Hepatocyte (in vitro differentiated cells): Measurements from ENCODE around the gene BORCS8. TPM values are rescaled to one million over a fixed set of nuclear protein-coding genes. Genes with fewer than 3 reads are reported as not detected.

ENCODE experiments used
- DNase-seq: peaks from one replicate; pipeline ENCODE4 v3.0.0-alpha.2; 2016; ENCODE audit warnings: low spot score
- H2AFZ ChIP-seq: fragments of 200-600 bp; sonication (generic); 2 replicates; pipeline ENCODE4 v1.6.0; 2016; ENCODE audit warnings: antibody characterized with exemption, mild to moderate bottlenecking
- H3K27ac ChIP-seq: fragments of 200-600 bp; sonication (generic); 2 replicates; pipeline ENCODE4 v1.5.1; 2016; ENCODE audit warnings: mild to moderate bottlenecking
- H3K27me3 ChIP-seq: fragments of 200-600 bp; sonication (generic); 2 replicates; pipeline ENCODE4 v1.6.1; 2016
- H3K36me3 ChIP-seq: fragments of 200-600 bp; sonication (generic); replicated peaks from 2 replicates; pipeline ENCODE4 v1.5.1; 2016; ENCODE audit warnings: low read depth; ENCODE audit not compliant: insufficient read depth
- H3K4me1 ChIP-seq: fragments of 200-600 bp; sonication (generic); 2 replicates; pipeline ENCODE4 v1.5.1; 2016; ENCODE audit warnings: mild to moderate bottlenecking, moderate library complexity; ENCODE audit not compliant: insufficient read depth
- H3K4me2 ChIP-seq: fragments of 200-600 bp; sonication (generic); 2 replicates; pipeline ENCODE4 v1.6.0; 2016
- H3K4me3 ChIP-seq: fragments of 200-600 bp; sonication (generic); 2 replicates; pipeline ENCODE4 v1.5.1; 2016; ENCODE audit warnings: mild to moderate bottlenecking
- H3K79me2 ChIP-seq: fragments of 200-600 bp; sonication (generic); 2 replicates; pipeline ENCODE4 v1.6.0; 2017; ENCODE audit warnings: mild to moderate bottlenecking
- H3K9me2 ChIP-seq: fragments of 200-600 bp; sonication (generic); replicated peaks from 2 replicates; pipeline ENCODE4 v1.6.0; 2017; ENCODE audit warnings: mild to moderate bottlenecking; ENCODE audit not compliant: insufficient read depth
- H3K9me3 ChIP-seq: fragments of 200-600 bp; sonication (generic); 2 replicates; pipeline ENCODE4 v1.5.1; 2016; ENCODE audit warnings: low read depth, mild to moderate bottlenecking
- H4K20me1 ChIP-seq: fragments of 200-600 bp; sonication (generic); 2 replicates; pipeline ENCODE4 v1.6.0; 2016; ENCODE audit warnings: mild to moderate bottlenecking; ENCODE audit not compliant: insufficient read depth, poor library complexity, severe bottlenecking
- EZH2 ChIP-seq: fragments of 200-600 bp; sonication (generic); IDR thresholded peaks from 2 replicates; pipeline ENCODE4 v1.6.1; 2016; ENCODE audit warnings: antibody characterized with exemption, mild to moderate bottlenecking, borderline replicate concordance
- EZH2phosphoT487 ChIP-seq: fragments of 200-600 bp; sonication (generic); IDR thresholded peaks from one replicate; pipeline ENCODE4 v1.6.1; 2018; ENCODE audit warnings: antibody characterized with exemption, mild to moderate bottlenecking, low read depth, moderate library complexity; ENCODE audit not compliant: unreplicated experiment, severe bottlenecking
- WGBS: methylation state at CpG from one replicate; pipeline ENCODE4 v1.1.6; 2016; ENCODE audit warnings: low lambda C conversion rate; ENCODE audit errors: missing lambda C conversion rate; 5-methylcytosine and 5-hydroxymethylcytosine counted together
- polyA plus RNA-seq: library from polyadenylated mRNA; unstranded; fragments of >200 nt; fragmentation: Nextera tagmentation; extraction: Ambion mirVana; gene quantifications from 2 replicates; pipeline ENCODE4 v1.2.1, GENCODE V29; 2016
- total RNA-seq: library from RNA; depleted of rRNA; stranded (reverse); fragments of >200 nt; gene quantifications from 2 replicates; pipeline ENCODE4 v1.2.3, GENCODE V29; 2014
- TF ChIP-seq, protein P1 (sequence below): fragments of 200-600 bp; sonication (generic); IDR thresholded peaks from 2 replicates; pipeline ENCODE4 v1.5.1; 2016; ENCODE audit warnings: antibody characterized with exemption, mild to moderate bottlenecking; ENCODE audit not compliant: poor library complexity

Gene BORCS8
- total and polyA plus RNA-seq, 2 experiments from 2014 or later = 13.1 to 25.6 TPM

DNA sequence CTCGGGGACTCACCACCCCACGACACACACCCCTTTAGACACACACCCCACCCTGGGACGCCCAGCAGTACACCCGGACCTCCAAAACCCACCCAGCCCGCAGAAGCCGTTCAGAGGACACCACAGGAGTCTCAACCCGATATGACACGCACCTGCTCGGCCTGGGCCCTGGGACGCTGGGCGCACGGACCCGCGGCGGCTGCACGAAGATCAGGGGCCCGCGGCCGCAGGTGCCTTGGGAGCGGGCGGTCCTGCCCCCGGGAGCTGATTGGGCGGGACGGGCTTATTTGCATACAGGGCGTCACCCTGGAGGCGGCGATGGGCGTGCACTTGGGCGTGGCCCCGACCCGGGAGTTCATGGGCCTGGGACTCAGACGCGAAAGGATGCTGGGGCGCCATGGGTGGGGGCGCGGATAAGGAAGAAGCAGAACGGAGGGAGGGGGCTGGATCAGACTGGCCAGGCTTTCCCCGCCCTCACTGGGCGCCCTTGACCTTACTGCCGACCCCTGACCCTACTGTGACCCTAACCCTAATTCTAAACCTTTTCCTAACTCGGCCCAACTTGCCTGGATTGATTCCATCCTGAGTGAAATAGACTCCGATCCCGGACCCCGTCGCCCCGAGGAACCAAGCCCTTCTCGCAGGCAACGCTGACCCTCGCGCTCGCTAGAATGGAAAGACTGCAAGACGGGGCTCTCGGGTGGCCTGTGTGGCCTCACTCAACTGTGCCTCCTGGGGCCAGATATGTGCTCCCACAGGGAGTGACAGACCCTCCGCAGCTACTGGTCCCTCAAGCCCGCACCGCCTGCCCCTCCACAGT, 21.7 kb downstream of the BORCS8 start, which contains the start of gene MEF2B:
MEF2B (minus strand) TSS at position 211 of the 820 bp plus-strand sequence. CDS start 19,528 bp downstream, outside the sequence.
- Histone ChIP-seq H4K20me1 (no peaks in the 10 kb centered on the region), H3K9me2 (no peaks in the 10 kb centered on the region), H3K4me1 (peaks cover 10% of the 10 kb centered on the region), H3K27ac (no peak within 1 kb of the TSS), H3K36me3 (no peaks in the 10 kb centered on the region), H3K27me3 (no peaks in the 10 kb centered on the region), H3K4me2 (peak within 1 kb of the TSS; percentile 86), H3K4me3 (peak within 1 kb of the TSS; percentile 14), H2AFZ (no peak within 1 kb of the TSS), H3K79me2 (no peaks in the 10 kb centered on the region), H3K9me3 (no peaks in the 10 kb centered on the region)
- DNase-seq = peak; percentile 89
- TF ChIP-seq, protein P1, sequence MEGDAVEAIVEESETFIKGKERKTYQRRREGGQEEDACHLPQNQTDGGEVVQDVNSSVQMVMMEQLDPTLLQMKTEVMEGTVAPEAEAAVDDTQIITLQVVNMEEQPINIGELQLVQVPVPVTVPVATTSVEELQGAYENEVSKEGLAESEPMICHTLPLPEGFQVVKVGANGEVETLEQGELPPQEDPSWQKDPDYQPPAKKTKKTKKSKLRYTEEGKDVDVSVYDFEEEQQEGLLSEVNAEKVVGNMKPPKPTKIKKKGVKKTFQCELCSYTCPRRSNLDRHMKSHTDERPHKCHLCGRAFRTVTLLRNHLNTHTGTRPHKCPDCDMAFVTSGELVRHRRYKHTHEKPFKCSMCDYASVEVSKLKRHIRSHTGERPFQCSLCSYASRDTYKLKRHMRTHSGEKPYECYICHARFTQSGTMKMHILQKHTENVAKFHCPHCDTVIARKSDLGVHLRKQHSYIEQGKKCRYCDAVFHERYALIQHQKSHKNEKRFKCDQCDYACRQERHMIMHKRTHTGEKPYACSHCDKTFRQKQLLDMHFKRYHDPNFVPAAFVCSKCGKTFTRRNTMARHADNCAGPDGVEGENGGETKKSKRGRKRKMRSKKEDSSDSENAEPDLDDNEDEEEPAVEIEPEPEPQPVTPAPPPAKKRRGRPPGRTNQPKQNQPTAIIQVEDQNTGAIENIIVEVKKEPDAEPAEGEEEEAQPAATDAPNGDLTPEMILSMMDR = no peak
- no peak for TF ChIP-seq EZH2
- TF ChIP-seq EZH2phosphoT487 = no peak
- 16% methylated on average over 51 of the region's 56 CpGs for WGBS

DNA sequence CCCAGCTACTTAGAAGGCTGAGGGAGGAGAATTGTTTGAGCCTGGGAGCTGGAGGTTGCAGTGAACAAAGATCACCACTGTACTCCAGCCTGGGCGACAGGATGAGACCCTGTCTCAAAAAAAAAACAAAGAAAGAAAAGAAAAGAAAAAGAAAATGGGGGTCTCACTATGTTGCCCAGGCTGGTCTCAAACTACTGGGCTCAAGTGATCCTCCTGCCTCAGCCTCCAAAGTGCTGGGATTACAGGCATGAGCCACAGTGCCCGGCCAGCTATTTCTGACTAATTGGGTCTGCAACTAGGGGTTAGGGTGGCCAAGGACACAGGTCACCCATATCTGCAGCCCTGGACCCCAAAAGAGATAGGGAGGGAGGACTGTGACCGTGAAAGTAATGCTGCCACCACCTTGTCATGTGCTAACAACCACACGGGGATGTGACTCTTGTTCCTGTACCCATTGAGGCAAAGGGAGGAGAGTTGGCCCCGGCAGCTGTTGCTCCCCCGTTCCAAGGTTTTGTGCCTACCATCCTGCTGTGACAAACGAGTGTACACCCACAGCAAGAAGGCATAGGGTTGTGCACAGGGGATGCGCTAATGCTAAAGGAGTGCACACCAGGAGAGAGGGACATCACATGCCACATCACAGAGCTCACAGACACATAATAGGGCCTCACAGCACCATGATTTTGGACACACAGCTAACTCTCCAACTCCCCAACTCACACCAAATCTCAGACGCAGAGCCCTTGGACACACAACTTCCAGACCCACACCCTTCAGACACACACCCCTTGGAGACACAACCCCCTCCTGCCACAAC, 22.5 kb downstream of the BORCS8 start:
- H3K79me2 ChIP-seq = no peaks in the 10 kb centered on the region

DNA sequence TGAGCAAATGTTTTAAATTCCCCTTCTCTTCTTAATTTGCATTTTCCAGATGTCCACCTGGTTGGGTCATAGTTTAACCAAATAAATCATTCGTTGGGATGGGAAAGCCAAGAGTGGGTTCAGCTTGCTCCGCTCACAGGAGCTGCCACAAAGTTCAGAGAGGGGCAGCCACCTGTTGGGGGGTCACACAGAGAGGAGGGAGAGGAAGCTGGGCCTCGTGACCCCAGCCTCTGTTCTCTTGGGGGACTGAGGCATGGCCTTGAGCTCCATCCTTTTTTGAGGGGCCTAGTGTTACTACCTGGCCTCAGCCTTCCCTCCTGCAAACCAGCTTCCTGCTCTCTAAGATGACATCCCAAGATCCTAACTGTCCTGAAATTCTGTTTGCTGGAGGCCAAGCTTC, 24.3 kb downstream of the BORCS8 start:
- WGBS = 85% methylated on average over 3 of the region's 3 CpGs
- H3K9me3 ChIP-seq = no peaks in the 10 kb centered on the region
- no peak overlapping the region for H3K4me3 ChIP-seq
- no peaks in the 10 kb centered on the region for H3K36me3 ChIP-seq
- no peak for DNase-seq
- H3K27me3 ChIP-seq = no peaks in the 10 kb centered on the region
- no peak overlapping the region for H3K27ac ChIP-seq
- TF ChIP-seq EZH2phosphoT487 (no peak), EZH2 (no peak)
- TF ChIP-seq, protein P1 = no peak
- no peaks in the 10 kb centered on the region for H3K9me2 ChIP-seq
- H3K79me2 ChIP-seq = no peaks in the 10 kb centered on the region
- no peaks in the 10 kb centered on the region for H4K20me1 ChIP-seq
- H3K4me1 ChIP-seq = peaks cover 10% of the 10 kb centered on the region
- H3K4me2 ChIP-seq = no peak overlapping the region
- H2AFZ ChIP-seq = no peak overlapping the region

More for the DNA sequence above, 22.5 kb downstream of the BORCS8 start:
- whole genome bisulfite sequencing = 84% methylated on average over 9 of the region's 9 CpGs
- no peaks in the 10 kb centered on the region for H3K9me3 ChIP-seq
- no peak for DNase-seq
- H3K27me3 ChIP-seq = no peaks in the 10 kb centered on the region
- no peaks in the 10 kb centered on the region for H4K20me1 ChIP-seq
- no peak overlapping the region for H3K27ac ChIP-seq
- H3K9me2 ChIP-seq = no peaks in the 10 kb centered on the region
- peaks cover 10% of the 10 kb centered on the region for H3K4me1 ChIP-seq
- TF ChIP-seq EZH2phosphoT487 (no peak), EZH2 (no peak)
- TF ChIP-seq, protein P1 = no peak
- no peaks in the 10 kb centered on the region for H3K36me3 ChIP-seq
- H2AFZ ChIP-seq = no peak overlapping the region
- no peak overlapping the region for H3K4me3 ChIP-seq
- H3K4me2 ChIP-seq = peak overlapping the region; percentile 86
